ENCODE measurements around the gene PSRC1.

DNA sequence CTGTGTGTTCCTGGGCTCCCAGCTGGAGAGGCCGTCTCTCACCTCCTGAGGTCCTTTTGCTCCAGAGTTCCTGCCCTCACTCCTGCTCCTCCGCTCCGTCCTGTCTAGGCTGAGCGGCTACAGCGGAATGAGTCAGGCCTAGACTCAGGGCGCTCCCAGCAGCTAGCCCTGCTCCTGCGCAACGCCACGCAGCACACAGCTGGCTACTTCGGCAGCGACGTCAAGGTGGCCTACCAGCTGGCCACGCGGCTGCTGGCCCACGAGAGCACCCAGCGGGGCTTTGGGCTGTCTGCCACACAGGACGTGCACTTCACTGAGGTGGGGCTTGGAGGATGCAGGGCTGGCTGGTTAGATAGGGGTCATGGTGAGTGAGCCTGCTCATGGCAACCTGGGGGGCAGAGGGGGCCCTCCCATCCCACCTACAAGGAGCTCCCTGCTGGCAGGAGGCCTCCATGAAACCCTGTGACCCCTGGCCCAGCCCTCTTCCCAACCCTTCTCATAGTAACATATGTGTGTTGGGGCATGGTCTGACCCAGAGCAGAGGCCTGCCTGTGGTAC is 15.1 kb downstream of the PSRC1 start:
- TF ChIP-seq CTCF (conservative IDR thresholded peaks at IDR 0.05; ENCODE audit: low read length) (no peak), EZH2phosphoT487 (IDR thresholded peaks at IDR 0.05; ENCODE audit: borderline replicate concordance, low read depth, low read length) (no peak)

All from OCI-LY7 (cell line).